GM19043 (cell line): ENCODE data around the gene AK1.

Experiments used
- ATAC-seq: cut with Tn5 transposase; IDR thresholded peaks from one replicate; pipeline ENCODE4 v1.9.1; 2021; ENCODE audit warnings: low read depth; ENCODE audit not compliant: unreplicated experiment

AK1 gene

DNA sequence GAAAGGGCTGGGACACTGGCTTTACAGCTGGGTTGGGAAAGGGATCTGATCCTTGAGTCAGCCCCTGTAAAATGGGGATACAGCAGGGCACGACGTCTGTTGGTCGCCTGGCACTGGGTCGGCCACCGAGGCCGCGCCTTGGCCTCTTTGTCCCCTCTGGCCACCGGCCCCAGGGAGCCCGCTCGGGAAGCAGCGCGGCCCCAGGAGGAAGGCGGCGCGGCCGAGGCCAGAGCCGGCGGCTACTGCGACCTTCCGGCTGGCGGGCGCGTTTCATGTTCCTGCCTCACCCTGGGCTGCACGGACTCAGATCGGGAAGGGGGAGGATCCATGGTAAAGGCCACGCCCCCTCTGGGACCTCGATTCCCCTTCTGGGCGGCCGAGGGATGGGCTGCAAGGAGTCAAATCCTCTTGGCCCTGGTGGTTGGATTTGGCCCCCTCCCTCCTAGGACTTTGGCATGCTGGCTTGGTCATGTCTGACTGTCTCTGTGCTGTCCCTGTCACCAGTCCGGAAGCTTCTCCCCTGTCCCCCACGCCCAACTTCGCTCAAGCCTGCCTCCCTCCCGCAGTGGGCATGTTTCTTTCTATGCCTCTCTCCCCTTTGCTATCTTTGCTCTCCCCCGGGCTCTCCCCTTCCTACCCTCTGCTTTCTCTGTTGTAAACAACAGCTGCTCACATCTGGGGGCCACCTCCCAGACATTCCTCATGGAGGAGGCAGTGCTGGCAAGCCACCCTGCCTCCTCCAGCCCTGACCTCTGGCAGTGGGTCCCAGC, 49.0 kb downstream of the AK1 start:
- no peak for ATAC-seq

DNA sequence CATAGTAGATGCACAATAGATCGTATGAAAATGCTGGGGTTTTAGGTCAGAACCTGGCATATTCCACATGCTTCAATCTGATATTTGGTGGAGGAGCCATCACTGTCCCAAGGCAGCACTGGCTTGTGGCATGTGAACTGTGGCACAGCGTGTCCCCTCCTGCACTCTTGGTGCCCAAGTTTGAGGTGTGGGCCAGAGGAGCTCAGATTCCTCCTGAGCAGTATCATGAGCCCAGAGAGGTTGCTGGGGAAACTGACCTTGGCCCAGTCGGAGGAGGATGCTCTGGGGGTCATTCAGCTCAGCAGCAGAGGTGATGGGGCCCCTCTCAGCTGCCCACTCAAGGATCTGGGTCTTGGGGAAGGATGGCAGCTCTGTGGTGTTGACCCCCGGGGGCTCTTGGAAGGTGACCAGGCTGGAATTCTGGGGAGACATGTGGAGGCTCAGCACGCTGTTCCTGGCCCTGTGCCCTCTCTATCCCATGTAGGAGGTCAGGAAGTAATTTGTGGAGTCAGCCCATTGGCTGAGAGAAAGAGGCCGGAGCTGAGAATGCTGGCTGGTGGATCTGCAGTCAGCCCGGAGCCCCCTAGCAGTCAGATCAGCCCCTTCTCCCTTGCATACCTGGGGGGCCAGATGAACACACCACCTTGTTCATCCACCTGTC, 51.1 kb downstream of the AK1 start:
- ATAC-seq, result no peak

DNA sequence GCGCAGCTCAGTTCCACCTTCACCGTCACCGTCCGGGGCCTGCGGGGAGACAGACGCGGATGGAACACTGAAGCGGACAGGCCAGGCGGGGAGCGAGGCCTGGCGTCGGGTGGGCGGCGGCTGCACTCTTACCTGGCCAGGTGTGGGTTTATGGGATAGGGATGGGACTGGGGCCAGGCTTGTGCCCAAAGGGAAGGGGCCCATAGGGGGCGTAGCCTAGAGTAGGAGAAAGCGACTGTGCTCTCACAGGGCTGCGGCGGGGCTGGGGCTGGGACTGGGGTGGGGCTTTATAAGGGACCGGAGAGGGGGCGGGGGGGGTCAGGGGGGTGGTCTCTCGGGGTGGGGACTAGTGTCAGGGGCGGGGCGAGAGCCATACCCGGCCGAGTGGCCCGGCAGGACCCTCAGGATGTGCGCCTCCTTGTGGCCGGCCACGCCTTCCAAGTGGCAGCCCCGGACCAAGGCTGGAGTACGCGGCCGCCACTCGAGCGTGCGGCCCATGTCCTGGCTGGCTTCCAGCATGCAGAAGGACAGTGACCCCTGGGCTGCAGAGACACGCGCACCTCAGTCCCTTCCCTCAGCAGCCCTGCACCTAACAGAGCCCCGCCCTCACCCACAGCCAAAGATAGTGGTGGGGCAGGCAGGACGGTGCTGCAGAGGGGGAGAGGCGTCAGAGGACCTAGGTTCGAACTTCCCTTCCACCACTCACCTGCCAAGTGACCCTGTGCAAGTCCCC, 52.0 kb downstream of the AK1 start:
- ATAC-seq, result no peak

DNA sequence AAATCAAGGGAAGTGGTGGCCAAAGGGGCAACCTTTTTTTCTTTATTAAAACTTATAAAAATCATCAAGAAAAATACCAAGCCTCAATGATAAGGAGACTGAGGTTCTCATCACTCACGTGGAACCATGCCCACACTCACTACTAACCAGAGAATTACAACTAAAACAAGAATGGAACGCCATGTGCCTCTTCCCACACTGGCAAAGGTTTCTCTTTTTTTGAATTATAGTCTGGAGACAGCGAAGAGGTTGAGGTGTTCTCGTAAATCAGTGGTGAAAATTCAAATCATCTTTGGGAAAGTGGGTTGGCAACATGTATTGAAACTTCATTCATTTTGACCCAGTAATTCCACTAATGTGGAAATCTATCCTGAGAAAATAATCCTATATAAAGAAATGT, 55.4 kb downstream of the AK1 start:
- ATAC-seq, result no peak

DNA sequence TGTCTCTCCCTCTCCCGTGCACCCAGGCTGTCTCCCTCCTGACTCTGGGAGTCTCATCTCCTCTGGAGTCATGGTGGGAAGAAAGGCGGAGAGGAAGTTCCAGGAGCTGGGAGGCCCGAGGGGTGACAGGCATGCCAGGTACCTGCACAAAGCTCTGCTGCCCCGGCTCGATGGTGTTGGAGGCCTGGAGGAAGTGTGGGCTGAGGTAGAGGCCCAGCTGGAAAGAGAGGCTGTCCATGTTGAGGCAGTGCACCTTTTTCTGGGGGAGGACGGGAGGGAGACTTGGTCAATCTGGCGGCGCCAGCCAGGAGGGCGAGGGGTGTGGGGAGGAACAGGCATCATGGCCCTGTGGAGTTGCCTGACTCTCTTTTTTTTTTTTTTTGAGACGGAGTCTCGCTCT, 58.9 kb downstream of the AK1 start:
- ATAC-seq, result no peak

DNA sequence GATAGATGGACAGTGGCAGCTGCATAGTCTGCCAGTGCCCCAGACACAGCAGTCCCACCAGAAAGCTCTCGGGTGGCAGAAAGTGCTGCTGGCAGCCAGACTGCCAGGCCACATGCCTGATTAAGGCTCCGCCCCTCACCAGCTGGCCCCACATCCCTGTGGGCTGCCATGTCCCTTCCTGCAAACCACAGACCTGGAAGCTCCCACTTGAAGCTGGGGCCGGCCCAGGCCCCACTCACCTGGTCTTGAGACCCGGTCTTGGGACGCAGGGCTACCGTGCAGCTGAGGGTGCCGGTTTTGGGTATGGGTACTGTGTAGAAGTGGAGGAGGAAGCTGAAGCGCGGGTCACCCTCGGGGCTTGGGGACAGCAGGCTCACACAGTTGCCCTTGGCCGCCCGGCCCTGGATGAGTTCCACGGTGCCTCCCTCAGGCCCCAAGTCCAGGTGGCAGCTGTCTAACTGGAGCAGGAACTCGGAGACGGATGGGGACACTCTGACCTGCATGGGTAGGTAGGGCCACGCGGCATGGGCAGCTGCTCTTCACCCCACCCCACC, 59.5 kb downstream of the AK1 start:
- ATAC-seq, result no peak

DNA sequence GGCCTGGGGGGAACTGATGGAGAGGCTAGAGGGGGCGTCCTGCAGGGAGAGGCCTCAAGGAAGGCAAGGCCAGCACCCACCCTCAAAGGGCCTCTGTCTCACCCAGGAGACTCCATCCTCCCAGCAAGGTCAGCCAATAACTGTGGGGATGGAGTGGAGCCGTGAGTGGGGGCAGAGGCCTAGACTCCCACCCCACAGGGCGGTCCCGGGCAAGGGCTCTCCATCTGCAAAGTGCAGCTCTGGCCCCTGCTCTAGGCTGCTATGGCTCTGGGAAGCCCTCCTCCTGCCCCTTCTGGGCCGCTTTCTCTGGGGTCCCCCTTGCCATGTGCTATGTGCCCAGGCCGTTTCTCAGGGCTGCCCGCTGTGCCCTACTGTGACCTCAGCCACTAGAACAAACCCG, 60.7 kb downstream of the AK1 start:
- ATAC-seq, result no peak
